GM18870 (cell line): Measurements from ENCODE around the gene TAS2R50.

ENCODE experiments used
- ATAC-seq: cut with Tn5 transposase; IDR thresholded peaks from one replicate; pipeline ENCODE4 v1.9.1; 2021; ENCODE audit warnings: moderate library complexity; ENCODE audit not compliant: unreplicated experiment

Gene TAS2R50

DNA sequence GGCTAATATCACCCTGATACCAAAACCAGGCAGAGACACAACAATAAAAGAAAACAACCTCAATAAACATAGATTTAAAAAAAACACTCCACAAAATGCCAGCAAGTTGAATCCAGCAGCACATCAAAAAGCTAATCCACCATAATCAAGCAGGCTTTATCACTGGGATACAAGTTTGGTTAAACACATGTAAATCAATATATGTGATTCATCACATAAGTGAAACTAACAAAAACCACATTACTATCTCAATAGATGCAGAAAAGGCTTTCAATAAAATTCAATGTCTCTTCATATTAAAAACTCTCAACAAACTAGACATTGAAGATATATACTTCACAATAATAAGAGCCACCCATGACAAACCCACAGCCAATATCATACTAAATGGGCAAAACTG is 30.6 kb downstream of the TAS2R50 start:
- ATAC-seq = no peak

- ATAC-seq = no peak
Observed at GRCh38 chr12:10952645-10953044, 34.1 kb downstream of the TAS2R50 start.

DNA sequence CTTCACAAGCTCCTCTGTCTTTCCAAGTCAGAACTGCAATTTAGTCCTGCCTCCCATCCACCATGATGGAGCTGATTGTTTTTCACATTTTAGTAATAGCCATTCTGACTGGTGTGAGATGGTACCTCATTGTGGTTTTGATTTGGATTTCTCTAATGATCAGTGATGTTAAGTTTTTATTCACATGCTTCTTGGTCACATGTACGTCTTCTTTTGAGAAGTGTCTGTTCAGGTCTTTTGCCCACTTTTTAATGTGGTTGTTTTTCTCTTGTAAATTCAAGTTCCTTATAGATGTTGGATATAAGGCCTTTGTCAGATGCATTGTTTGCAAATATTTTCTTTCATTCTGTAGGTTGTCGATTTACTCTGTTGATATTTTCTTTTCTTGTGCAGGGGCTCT is 43.5 kb downstream of the TAS2R50 start:
- no peak for ATAC-seq

DNA sequence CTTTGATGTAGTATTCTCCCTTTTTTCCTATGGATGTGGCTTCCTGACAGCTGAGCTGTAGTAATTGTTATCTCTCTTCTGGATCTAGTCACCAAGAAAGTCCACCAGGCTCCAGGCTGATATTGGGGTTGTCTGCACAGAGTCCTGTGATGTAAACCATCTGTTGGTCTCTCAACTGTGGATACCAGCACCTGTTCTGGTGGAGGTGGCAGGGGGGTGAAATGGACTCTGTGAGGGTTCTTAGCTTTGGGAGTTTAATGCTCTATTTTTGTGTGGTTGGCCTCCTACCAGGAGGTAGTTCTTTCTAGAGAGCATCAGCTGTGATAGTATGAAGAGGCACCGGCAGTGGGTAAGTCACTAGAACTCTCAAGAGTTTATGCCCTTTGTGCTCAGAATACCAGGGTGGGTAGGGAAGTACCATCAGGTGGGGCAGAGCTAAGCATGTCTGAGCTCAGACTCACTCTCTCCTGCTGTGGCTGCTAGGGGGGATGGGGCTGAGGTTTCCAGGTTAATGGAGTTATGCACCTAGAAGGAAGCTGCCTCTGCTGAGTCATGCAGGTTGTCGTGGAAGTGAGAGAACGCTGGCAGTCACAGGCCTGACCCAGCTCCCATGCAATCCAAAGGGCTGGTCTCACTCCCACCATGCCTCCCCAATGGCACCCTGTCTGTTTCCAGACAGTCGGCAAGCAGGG is 44.6 kb downstream of the TAS2R50 start:
- no peak for ATAC-seq

- no peak for ATAC-seq
Observed at GRCh38 chr12:10941369-10941768, 45.3 kb downstream of the TAS2R50 start.

DNA sequence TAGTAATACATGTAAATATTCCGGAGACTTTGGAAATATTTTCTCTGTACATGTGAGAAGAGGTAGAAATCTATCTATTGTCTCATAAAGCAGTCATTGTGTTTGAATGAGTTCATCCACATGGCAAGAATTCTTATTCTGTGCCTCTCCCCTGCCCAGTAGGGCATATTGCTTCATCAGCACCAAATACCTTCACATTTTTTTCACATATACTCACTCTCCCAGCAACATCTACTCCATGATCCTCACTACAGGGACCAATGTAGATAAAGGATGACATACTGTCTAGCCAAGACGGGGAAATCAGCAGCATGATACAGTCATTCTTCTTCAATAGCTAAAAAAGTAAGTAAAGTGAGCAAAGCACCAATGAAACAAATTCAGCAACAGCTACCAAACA is 46.3 kb downstream of the TAS2R50 start:
- no peak for ATAC-seq

DNA sequence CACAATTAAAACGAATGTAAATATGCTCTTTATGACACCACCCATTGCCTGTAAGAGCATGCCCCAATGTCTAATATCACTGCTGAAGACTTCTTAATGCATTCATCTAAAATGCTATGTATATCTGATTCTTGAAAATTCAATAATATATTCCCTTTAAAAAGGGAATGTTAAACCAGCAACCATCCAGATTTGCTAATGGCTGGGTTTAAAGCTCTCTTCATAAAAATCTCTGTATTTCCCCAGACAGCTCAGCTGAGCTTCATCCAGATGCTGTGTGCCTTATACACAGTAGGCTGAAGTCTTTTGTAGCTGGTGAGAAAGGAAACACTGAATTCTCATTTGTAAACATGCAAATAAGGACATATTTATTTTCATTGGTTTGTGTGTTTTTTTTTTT is 47.5 kb downstream of the TAS2R50 start, which contains the start of gene TAS2R14:
Gene TAS2R14 (minus strand): TSS at position 101 of the 400 bp plus-strand sequence. CDS start 56 bp downstream, at position 45.
- no peak for ATAC-seq

- ATAC-seq = no peak
Observed at GRCh38 chr12:10936506-10936905, 50.2 kb downstream of the TAS2R50 start.
